Right kidney (tissue), 1 donor: ENCODE results near the gene SLC22A4.
A peak's percentile ranks its signal among the peaks of the same experiment; 100 is the strongest.

Experiments used
- DNase-seq: peaks from one replicate; pipeline ENCODE4 v3.0.0-alpha.2; 2016

The SLC22A4 gene

DNA sequence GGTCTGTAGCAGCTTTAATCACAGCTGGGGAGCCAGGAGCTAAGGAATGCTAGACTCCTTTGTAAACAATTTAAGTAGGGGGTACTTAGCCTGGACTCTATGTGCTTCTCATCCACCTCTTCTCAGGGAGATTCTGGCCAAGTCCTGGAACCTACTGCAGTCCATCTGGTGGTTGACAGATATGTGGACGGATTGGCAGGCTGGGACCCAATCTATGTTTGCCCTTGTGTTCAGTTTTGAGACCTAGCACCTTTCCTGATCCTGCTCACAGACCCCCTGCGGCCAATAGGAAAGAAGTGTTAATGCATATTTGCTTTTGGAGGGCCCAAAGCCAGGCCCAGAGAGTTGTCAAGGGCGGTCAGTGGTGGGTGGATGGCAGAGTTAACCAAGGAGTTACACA, 81.8 kb downstream of the SLC22A4 start:
- DNase-seq, result no peak

GRCh38 chr5:132376694-132377641, 82.8 kb downstream of the SLC22A4 start:
- DNase-seq, result no peak

DNA sequence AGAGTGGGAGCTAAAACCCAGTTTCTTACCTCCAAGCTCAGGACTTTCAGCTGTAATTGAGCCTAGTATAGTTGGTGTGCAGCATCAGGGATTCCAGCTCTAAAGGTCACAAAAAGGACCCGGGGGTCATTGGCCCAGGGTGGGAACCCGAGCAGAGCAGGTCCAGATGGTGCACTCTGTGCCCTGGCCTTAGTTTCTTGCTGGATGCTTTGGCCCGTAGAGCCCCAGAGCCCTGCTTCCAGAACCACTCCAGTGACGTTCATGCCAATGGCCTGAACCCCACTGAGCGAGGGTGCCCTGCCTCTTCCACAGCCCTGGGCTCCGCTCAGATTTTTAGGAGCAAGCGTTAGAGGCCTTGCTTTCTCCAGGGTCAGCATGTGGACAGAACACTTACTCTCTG, 83.5 kb downstream of the SLC22A4 start:
- DNase-seq, result no peak

DNA sequence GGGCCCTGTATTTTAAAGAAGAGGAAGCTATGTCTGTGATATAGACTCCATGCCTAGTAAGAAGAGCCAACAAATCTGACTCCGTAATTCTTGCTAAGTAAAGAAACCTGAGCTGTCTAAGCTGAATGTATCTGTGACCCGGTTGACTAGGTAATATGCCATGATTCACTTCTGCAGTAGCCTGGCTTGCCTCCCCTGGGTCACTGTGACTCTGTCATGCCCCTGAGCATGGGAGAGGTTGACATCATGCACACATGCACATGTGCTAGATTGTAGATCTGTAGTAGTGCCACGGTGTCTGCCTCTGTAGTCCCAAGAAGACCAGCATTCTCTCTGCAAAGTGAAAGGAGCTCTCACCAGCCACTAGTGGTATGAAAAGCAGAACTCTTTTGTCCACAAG, 84.4 kb downstream of the SLC22A4 start:
- DNase-seq, result no peak

DNA sequence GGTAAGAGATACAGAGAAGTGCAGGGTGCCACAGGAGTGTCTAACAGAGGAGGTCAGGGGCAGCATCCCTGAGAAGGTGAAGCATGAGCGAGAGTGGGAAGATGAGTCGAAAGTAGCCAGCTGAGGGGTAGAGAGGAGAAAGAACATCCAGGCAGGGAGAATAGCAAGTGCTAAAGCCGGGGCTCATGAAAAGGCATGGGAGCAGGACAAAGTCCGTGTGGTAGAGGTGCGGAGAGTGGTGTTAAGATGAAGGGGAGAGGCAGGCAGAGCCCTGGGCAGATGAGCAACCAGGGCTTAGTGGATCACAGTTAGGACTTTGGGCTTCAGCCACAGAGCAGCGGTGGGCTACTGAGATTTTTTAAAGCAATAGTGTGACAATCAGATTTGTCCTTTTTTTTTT, 85.9 kb downstream of the SLC22A4 start:
- DNase-seq, result no peak

DNA sequence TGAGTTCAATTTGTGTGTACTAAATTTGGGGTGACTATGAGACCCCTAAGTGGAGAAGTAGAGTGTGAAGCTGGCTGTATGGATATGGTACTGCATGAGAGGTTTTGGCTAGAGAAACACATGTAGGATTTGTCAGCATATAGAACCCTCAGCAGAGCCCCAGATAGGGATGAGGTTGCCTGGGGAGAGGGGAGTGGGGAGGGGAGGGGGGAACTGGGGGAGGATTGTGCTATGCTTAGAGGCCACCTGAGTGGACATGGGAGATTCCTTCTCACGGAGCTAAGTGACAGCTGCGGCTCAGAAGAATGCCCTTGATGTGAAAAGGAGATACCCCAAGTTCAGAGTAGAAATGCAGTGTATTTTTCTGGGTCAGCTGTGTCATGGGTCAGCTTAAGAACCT, 86.5 kb downstream of the SLC22A4 start:
- DNase-seq, result no peak

GRCh38 chr5:132381614-132382013, 87.4 kb downstream of the SLC22A4 start:
- DNase-seq, result no peak

- no peak for DNase-seq
Observed at GRCh38 chr5:132383261-132383660, 89.1 kb downstream of the SLC22A4 start.

GRCh38 chr5:132383984-132384383, 89.8 kb downstream of the SLC22A4 start:
- no peak for DNase-seq

- DNase-seq, result no peak
Observed at GRCh38 chr5:132384506-132385050, 90.4 kb downstream of the SLC22A4 start.

GRCh38 chr5:132385326-132386105, 91.3 kb downstream of the SLC22A4 start:
- no peak for DNase-seq

DNA sequence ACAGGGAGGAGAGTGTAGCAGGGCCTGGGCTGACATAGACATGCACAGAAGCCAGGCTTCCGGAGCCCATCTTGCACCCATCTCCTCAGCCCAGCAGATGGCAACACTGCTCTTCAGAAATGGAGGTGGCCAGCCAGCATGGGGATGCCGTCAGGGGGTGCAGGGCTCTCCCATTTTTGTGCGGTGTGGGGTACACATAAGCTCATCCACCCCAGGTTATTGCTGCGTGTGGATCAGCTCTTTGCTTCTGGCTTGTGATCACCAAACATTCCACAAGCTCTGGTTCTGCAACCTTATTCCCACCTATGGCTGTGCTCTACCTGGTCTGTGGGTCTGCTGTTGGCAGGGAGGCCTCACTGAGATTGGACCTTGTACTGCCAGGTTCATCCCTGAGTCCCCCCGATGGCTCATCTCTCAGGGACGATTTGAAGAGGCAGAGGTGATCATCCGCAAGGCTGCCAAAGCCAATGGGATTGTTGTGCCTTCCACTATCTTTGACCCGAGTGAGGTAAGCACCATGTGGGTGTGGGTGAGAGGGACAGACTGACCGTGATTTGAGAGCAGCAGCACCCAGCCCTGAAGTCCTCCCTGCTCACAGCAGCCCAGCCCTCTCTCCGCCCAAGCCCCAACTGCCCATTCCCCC, 92.6 kb downstream of the SLC22A4 start:
- peak; percentile 73 for DNase-seq

DNA sequence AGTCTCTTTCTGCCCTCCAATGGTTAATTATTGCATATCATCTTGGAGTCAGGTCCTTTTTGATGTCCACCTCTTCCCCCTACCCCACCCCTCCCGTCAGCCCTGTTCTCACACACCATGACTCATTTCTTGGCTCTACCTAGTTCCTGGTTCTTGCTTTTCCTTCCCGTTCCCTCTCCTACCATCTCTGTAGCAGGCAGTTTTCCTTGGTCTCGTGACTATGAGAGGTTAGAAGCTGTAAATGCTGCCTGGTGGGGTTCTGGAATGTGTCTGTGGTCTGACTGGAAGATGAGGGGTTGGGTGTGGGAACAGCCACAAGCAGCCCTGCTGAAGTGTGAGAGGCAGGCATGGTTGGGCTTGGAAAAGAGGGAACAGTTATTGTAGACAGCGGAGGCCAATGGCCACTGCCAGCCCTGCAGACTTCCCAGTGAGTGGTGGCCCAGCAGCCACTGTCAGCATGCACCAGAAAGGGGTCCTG, 93.5 kb downstream of the SLC22A4 start:
- DNase-seq, result peak; percentile 53

DNA sequence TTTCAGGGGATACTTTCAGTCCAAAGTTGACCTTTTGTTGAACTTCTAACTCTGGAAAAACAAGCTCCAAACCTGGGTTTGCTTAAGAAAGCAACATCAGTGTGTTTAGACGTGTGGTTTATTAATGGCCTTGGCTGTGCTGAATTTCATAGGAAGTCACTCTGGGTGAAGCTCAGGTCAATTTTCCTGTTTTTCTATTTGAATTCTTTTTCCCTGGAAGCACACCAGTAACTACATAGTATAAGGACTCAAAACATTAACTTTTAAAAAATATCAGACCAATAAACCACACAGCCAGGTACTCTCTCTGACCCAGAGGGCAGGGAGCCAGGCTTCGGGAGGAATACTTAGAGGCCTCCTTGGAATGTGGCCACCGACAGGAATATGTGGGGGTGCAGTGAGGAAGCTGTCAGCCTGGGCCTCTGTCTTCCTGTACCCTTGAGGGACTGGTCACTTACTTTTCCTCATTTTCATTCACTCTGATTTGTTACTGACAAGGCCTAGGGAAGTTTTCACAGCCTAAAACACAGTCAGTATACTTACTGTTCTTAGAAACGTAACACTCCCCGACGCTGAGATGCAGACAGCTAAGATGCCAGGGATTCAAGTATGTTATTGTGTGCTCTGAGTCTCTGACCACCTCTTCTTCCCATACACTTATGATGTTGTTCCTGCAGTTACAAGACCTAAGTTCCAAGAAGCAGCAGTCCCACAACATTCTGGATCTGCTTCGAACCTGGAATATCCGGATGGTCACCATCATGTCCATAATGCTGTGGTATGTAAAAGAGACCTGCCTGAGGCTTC, 94.3 kb downstream of the SLC22A4 start:
- DNase-seq, result peak; percentile 51

DNA sequence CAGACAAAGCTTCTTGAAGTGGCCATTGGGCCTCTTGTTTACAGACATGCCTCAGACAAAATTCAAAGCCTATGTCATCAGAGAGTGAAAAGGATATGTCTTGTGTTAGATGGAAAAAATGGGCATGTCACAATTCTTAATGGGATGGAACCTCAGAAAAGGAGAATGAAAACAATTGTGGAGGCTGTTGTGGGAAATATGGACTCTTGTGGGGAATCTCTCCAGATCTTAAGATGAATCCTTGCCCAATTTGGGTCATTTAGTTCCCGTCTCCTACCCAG, 94.8 kb downstream of the SLC22A4 start:
- DNase-seq, result no peak

GRCh38 chr5:132389585-132390286, 95.5 kb downstream of the SLC22A4 start:
- no peak for DNase-seq

- DNase-seq, result no peak
Observed at GRCh38 chr5:132391247-132391646, 97.1 kb downstream of the SLC22A4 start.

DNA sequence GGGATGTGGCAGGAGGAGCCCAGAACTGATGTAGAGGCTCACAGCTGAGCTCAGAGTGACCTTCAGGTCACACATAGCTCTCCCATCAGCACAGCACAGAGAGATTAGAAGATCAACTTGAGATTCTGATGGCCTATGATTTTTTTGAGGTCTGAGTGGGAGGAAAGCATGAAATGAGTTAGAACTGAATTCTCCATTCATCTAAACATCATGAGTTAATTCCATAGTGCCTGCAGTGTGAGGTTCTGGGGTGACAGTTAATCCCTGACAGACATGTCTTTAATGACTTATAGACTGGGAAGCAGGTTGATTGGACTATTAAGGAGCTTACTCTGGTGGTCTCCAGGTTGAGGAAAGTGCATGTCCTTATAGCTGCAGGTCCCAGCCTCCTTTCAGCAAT, 97.7 kb downstream of the SLC22A4 start:
- DNase-seq, result no peak

GRCh38 chr5:132392411-132392810, 98.2 kb downstream of the SLC22A4 start:
- DNase-seq, result no peak

- no peak for DNase-seq
Observed at GRCh38 chr5:132392978-132393825, 99.0 kb downstream of the SLC22A4 start.
